Umbilical cord (tissue), 1 donor: Measurements from ENCODE around the gene GOLGA8R. TPM values are rescaled to one million over a fixed set of nuclear protein-coding genes. Genes with fewer than 3 reads are reported as not detected.

ENCODE experiments used
- total RNA-seq: library from RNA; depleted of rRNA; stranded (reverse); fragments of >200 nt; gene quantifications from one replicate; pipeline ENCODE4 v1.2.3, GENCODE V29; 2014; ENCODE audit warnings: low replicate concordance; ENCODE audit not compliant: insufficient read depth

The GOLGA8R gene
- total RNA-seq, 1 donor from 2014 or later = 8.2 TPM

Other genes with a start within 250 kb of the GOLGA8R start
- 0.48 TPM for gene CHRFAM7A, start 20.7 kb downstream of the GOLGA8R start, total RNA-seq
- gene GOLGA8Q, start 137.8 kb upstream of the GOLGA8R start, total RNA-seq = 7.2 TPM
- not detected for gene GOLGA8H, start 189.8 kb upstream of the GOLGA8R start, total RNA-seq